Mesenchymal stem cell (in vitro differentiated cells and primary cell): ENCODE results near the gene DCST1.

Experiments used
- DNase-seq: peaks from one replicate; pipeline ENCODE4 v3.0.0-alpha.2; 2013
- H2AFZ ChIP-seq: one replicate; pipeline ENCODE4 v1.6.1; 2013; ENCODE audit warnings: low read depth, mild to moderate bottlenecking, control low read depth, inconsistent platforms, low read length, moderate library complexity
- H2AK5ac ChIP-seq: 2 replicates; pipeline ENCODE4 v1.6.1; 2013; ENCODE audit warnings: low read length, moderate library complexity, mild to moderate bottlenecking, inconsistent platforms; ENCODE audit not compliant: severe bottlenecking
- H2BK120ac ChIP-seq: one replicate; pipeline ENCODE4 v1.6.1; 2013; ENCODE audit warnings: low read depth, mild to moderate bottlenecking, inconsistent platforms, low read length, moderate library complexity
- H2BK12ac ChIP-seq, 2 experiments: one replicate each; pipeline ENCODE4 v1.6.1; 2013; ENCODE audit warnings: inconsistent platforms in 2 of 2, low read length in 2 of 2, mild to moderate bottlenecking in 2 of 2, moderate library complexity in 2 of 2, control low read depth in 1 of 2
- H2BK15ac ChIP-seq: one replicate; pipeline ENCODE4 v1.6.1; 2013; ENCODE audit warnings: mild to moderate bottlenecking, low read depth, inconsistent platforms; ENCODE audit not compliant: poor library complexity, severe bottlenecking
- H2BK5ac ChIP-seq: 2 replicates; pipeline ENCODE4 v1.6.1; 2013; ENCODE audit warnings: low read depth, mild to moderate bottlenecking, low read length, control low read depth, inconsistent platforms; ENCODE audit not compliant: poor library complexity, severe bottlenecking
- H3K14ac ChIP-seq, 2 experiments: one replicate each; pipeline ENCODE4 v1.6.1; 2013; ENCODE audit warnings: inconsistent platforms in 2 of 2, low read length in 2 of 2, control low read depth in 1 of 2, mild to moderate bottlenecking in 1 of 2, moderate library complexity in 1 of 2
- H3K18ac ChIP-seq, 2 experiments: one replicate each; pipeline ENCODE4 v1.6.1; 2013; ENCODE audit warnings: inconsistent platforms in 2 of 2, low read length in 2 of 2, control low read depth in 1 of 2, low read depth in 1 of 2, mild to moderate bottlenecking in 1 of 2
- H3K23ac ChIP-seq, 2 experiments: one replicate each; pipeline ENCODE4 v1.6.1; 2013; ENCODE audit warnings: inconsistent platforms in 2 of 2, low read length in 2 of 2, mild to moderate bottlenecking in 2 of 2, moderate library complexity in 2 of 2, control low read depth in 1 of 2
- H3K27ac ChIP-seq: 2 replicates; pipeline ENCODE4 v1.5.1; 2013; ENCODE audit warnings: mild to moderate bottlenecking, moderate library complexity, low read length, control low read depth, inconsistent platforms; ENCODE audit not compliant: poor library complexity, severe bottlenecking
- H3K27me3 ChIP-seq, 2 experiments: 2 replicates each; pipeline versions ENCODE4 v1.6.1 to v1.7.0; 2013; ENCODE audit warnings: low read length in 2 of 2, mild to moderate bottlenecking in 2 of 2, moderate library complexity in 2 of 2, control low read depth in 1 of 2, inconsistent platforms in 1 of 2; ENCODE audit not compliant: control insufficient read depth in 1 of 2, insufficient read depth in 1 of 2
- H3K36me3 ChIP-seq, 2 experiments: 2 replicates each; pipeline versions ENCODE4 v1.6.1 to v1.7.0; 2013; ENCODE audit warnings: low read length in 2 of 2, control low read depth in 1 of 2, inconsistent platforms in 1 of 2, low read depth in 1 of 2, mild to moderate bottlenecking in 1 of 2; ENCODE audit not compliant: insufficient read depth in 2 of 2, control insufficient read depth in 1 of 2
- H3K4ac ChIP-seq, 2 experiments: one replicate each; pipeline ENCODE4 v1.6.1; 2013; ENCODE audit warnings: inconsistent platforms in 2 of 2, low read length in 2 of 2, mild to moderate bottlenecking in 2 of 2, moderate library complexity in 2 of 2, control low read depth in 1 of 2, low read depth in 1 of 2
- H3K4me1 ChIP-seq: 2 replicates; pipeline ENCODE4 v1.6.1; 2013; ENCODE audit warnings: low read depth, low read length, control low read depth; ENCODE audit not compliant: control insufficient read depth, insufficient read depth
- H3K4me2 ChIP-seq: 2 replicates; pipeline ENCODE4 v1.6.1; 2013; ENCODE audit warnings: low read length, mild to moderate bottlenecking, inconsistent platforms; ENCODE audit not compliant: poor library complexity, severe bottlenecking
- H3K4me3 ChIP-seq, 2 experiments: 2 replicates each; pipeline versions ENCODE4 v1.5.1 to v1.7.0; 2013; ENCODE audit warnings: low read length in 2 of 2, mild to moderate bottlenecking in 2 of 2, control low read depth in 1 of 2, low read depth in 1 of 2; ENCODE audit not compliant: insufficient read depth in 1 of 2
- H3K79me1 ChIP-seq: replicated peaks from 2 replicates; pipeline ENCODE4 v1.6.1; 2013; ENCODE audit warnings: mild to moderate bottlenecking, control low read depth, low read length, inconsistent platforms; ENCODE audit not compliant: poor library complexity, severe bottlenecking
- H3K9ac ChIP-seq: 2 replicates; pipeline ENCODE4 v1.7.0; 2013; ENCODE audit warnings: mild to moderate bottlenecking, low read length, moderate library complexity
- H3K9me3 ChIP-seq: 2 replicates; pipeline ENCODE4 v1.7.0; 2013; ENCODE audit warnings: mild to moderate bottlenecking, low read length; ENCODE audit not compliant: control insufficient read depth
- H4K8ac ChIP-seq: one replicate; pipeline ENCODE4 v1.6.1; 2013; ENCODE audit warnings: inconsistent platforms, mild to moderate bottlenecking, low read length, moderate library complexity
- H4K91ac ChIP-seq: one replicate; pipeline ENCODE4 v1.6.1; 2013; ENCODE audit warnings: mild to moderate bottlenecking, low read length, inconsistent platforms
- WGBS: methylation state at CpG from one replicate; pipeline ENCODE4 v1.1.7; 2013; ENCODE audit warnings: mixed read lengths; 5-methylcytosine and 5-hydroxymethylcytosine counted together

The DCST1 gene

DNA sequence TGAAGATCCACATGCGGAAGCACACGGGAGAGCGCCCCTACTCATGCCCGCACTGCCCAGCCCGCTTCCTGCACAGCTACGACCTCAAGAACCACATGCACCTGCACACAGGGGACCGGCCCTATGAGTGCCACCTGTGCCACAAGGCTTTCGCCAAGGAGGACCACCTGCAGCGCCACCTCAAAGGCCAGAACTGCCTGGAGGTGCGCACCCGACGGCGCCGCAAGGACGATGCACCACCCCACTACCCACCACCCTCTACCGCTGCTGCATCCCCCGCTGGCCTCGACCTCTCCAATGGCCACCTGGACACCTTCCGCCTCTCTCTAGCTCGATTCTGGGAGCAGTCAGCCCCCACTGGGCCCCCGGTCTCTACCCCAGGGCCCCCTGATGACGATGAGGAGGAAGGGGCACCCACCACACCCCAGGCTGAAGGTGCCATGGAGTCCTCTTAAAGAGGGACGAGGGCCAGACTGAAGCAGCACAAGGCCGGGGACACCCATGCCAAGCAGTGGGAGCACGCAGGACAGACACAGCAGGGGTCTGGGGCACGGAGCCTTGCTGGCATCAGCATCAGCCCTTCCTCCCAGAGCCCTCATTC, 17.3 kb upstream of the DCST1 start:
- peak overlapping the region; percentile 90 for H2BK15ac ChIP-seq
- H3K23ac ChIP-seq = no peak overlapping the region
- H2AFZ ChIP-seq = no peak overlapping the region
- H3K9me3 ChIP-seq = no peaks in the 10 kb centered on the region
- H3K4me2 ChIP-seq = no peak overlapping the region
- H2BK5ac ChIP-seq = no peak overlapping the region
- H3K4me3 ChIP-seq = no peak overlapping the region
- H3K9ac ChIP-seq = peak overlapping the region; percentile 87
- H3K4me1 ChIP-seq = peaks cover 35% of the 10 kb centered on the region
- peaks cover 20% of the 10 kb centered on the region for H3K79me1 ChIP-seq
- H4K8ac ChIP-seq = peak overlapping the region; percentile 15
- no peak overlapping the region for H3K18ac ChIP-seq
- no peak overlapping the region for H3K4ac ChIP-seq
- no peak overlapping the region for H2BK120ac ChIP-seq
- no peak for DNase-seq
- no peak overlapping the region for H3K14ac ChIP-seq
- no peak overlapping the region for H2BK12ac ChIP-seq
- H3K27me3 ChIP-seq = no peaks in the 10 kb centered on the region
- no peak overlapping the region for H2AK5ac ChIP-seq
- 96% methylated on average over 26 of the region's 26 CpGs for WGBS
- H4K91ac ChIP-seq = peak overlapping the region; percentile 43
- H3K36me3 ChIP-seq = peaks cover 28 to 52% of the 10 kb centered on the region in 2 experiments
- no peak overlapping the region for H3K27ac ChIP-seq

DNA sequence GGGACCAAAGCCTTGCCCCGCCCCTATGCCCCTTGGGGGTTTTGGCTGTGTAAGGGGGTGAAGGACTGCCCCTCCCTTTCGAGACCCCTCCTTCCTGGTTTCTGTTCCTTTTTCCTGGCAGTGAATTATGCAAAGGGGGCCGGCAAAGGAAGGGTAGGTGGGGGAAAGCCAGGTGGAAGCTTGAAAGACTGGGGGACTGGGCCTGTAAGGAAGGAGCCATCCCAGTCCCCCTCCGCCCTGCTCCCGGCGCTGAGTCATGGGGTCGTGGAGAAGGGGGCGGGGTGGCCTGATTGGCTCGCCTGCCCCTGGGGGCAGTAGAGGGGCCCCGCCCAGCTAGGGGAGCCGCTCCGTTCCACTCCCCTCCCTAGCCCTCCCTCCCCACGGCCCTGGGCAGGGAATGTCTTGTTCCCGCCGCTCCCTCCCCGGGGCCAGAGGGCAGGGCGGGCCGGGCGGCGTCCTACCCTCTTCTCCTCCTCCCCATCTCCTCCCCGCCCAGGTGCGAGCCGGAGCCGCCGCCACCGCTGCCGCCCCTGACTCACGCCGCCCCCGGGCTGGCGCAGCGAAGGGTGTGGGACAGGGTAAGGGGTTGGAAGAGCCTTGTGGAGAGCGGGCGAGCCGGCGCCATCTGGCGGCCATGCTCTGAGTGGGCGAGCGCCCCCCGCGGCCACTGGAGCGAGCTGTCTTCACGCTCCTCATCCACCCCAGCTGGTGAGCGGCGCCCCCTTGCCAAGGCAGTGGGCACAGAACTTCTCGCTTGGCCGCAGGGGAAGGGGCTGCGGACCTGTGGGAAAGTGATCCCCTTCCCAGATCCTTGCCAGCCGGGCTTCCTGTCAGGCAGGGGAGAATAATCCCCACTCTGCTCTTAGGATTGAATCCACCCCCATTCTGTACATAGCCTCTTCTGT, 16.3 kb upstream of the DCST1 start:
- Histone ChIP-seq H4K8ac (peak overlapping the region; percentile 94), H3K18ac (peak overlapping the region; percentile 51 to 83), H3K9me3 (no peaks in the 10 kb centered on the region), H2BK5ac (no peak overlapping the region), H2BK12ac (no peak overlapping the region), H2BK120ac (peak overlapping the region; percentile 50), H3K79me1 (peaks cover 12% of the 10 kb centered on the region), H2BK15ac (peak overlapping the region; percentile 96), H3K4ac (peak overlapping the region in 1 of 2 experiments; percentile 53), H2AFZ (peak overlapping the region; percentile 36), H3K36me3 (peaks cover 28 to 42% of the 10 kb centered on the region in 2 experiments), H3K9ac (peak overlapping the region; percentile 87), H4K91ac (peak overlapping the region; percentile 87), H3K27me3 (no peaks in the 10 kb centered on the region), H3K27ac (peak overlapping the region; percentile 62), H3K4me1 (peaks cover 26% of the 10 kb centered on the region), H3K4me2 (peak overlapping the region; percentile 66), H2AK5ac (no peak overlapping the region), H3K14ac (peak overlapping the region in 1 of 2 experiments; percentile 71), H3K4me3 (peak overlapping the region; percentile 55 to 76), H3K23ac (no peak overlapping the region)
- DNase-seq = peak; percentile 89
- WGBS = 3% methylated on average over 33 of the region's 49 CpGs

DNA sequence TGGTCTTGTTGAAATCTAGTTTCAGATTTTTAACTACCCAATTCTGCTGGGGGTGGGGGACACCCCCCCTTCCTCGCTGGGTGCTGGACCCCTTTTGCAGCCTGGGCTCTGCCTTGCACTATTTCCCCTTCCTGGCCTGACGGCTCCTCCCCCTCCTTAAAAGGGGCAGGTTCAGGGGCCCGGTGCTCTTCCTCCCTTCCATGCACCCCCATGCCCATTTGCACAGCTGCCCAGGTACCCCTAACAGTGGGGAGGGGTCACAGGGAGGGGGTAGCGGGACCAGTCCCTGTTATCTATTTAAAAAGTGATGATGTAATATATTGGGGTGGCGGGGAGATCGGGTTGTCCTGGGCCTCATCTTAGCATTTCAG, 15.7 kb upstream of the DCST1 start:
- H3K9ac ChIP-seq = peak overlapping the region; percentile 87
- H3K4ac ChIP-seq = peak overlapping the region in 1 of 2 experiments; percentile 71
- peak overlapping the region; percentile 43 for H4K91ac ChIP-seq
- H3K14ac ChIP-seq = no peak overlapping the region
- peak overlapping the region; percentile 16 to 28 for H3K18ac ChIP-seq
- no peak overlapping the region for H3K23ac ChIP-seq
- H2BK120ac ChIP-seq = peak overlapping the region; percentile 30
- no peak for DNase-seq
- peaks cover 10% of the 10 kb centered on the region for H3K79me1 ChIP-seq
- H2AFZ ChIP-seq = no peak overlapping the region
- peaks cover 28 to 39% of the 10 kb centered on the region in 2 experiments for H3K36me3 ChIP-seq
- H3K4me3 ChIP-seq = peak overlapping the region in 1 of 2 experiments; percentile 76
- H3K27me3 ChIP-seq = no peaks in the 10 kb centered on the region
- no peak overlapping the region for H2BK12ac ChIP-seq
- peaks cover 27% of the 10 kb centered on the region for H3K4me1 ChIP-seq
- peak overlapping the region; percentile 66 for H3K4me2 ChIP-seq
- H2BK15ac ChIP-seq = no peak overlapping the region
- H3K9me3 ChIP-seq = no peaks in the 10 kb centered on the region
- no peak overlapping the region for H2BK5ac ChIP-seq
- H3K27ac ChIP-seq = peak overlapping the region; percentile 24
- 76% methylated on average over 4 of the region's 6 CpGs for WGBS
- H2AK5ac ChIP-seq = no peak overlapping the region
- peak overlapping the region; percentile 85 for H4K8ac ChIP-seq
